Endothelial cell of umbilical vein (primary cell): ENCODE results near the gene DIS3. TPM values are rescaled to one million over a fixed set of nuclear protein-coding genes. Genes with fewer than 3 reads are reported as not detected.
A peak's percentile ranks its signal among the peaks of the same experiment; 100 is the strongest.

Experiments
- BruUV-seq: library from RNA; stranded (reverse); fragments of 400-500 nt; replicated peaks from 2 replicates; lab custom pipeline; 2021; lab: Mats Ljungman, UMichigan
- CTCF ChIA-PET: fragments of 300-600, 350-600 bp; sonication (Branson Sonifier 250); formaldehyde crosslinking; loops from one replicate; lab custom pipeline; 2021; ENCODE audit warnings: antibody characterized with exemption, inconsistent platforms; lab: Charles Lee
- POLR2A ChIA-PET: fragments of 300-600, 350-600 bp; sonication (Branson Sonifier 250); formaldehyde crosslinking; loops from one replicate; lab custom pipeline; 2021; ENCODE audit warnings: antibody characterized with exemption, inconsistent platforms; lab: Charles Lee
- DNase-seq: peaks from one replicate; pipeline ENCODE4 v3.0.0-alpha.2; 2011; ENCODE audit warnings: low read depth, low spot score
- FAIRE-seq: peaks from 2 replicates; lab custom pipeline; 2011; peaks lifted over from hg19 to GRCh38; lab: Jason Lieb, UNC
- H2AFZ ChIP-seq: 2 replicates; pipeline ENCODE4 v1.6.0; 2012; ENCODE audit warnings: low read depth, low read length, control low read depth, inconsistent platforms
- H3K27ac ChIP-seq: 2 replicates; pipeline ENCODE4 v1.5.1; 2011; ENCODE audit warnings: low read depth, mild to moderate bottlenecking, control low read depth, low read length, moderate library complexity; ENCODE audit not compliant: insufficient read depth
- H3K27me3 ChIP-seq, 2 experiments: 2 replicates each; pipeline versions ENCODE4 v1.6.0 to v1.6.1; 2011; ENCODE audit warnings: low read length in 2 of 2, mixed read lengths in 1 of 2; ENCODE audit not compliant: control insufficient read depth in 2 of 2, insufficient read depth in 2 of 2
- H3K36me3 ChIP-seq, 2 experiments: 2 replicates in 1 of 2; 3 replicates in 1 of 2; pipeline ENCODE4 v1.5.1; 2011; ENCODE audit warnings: low read length in 2 of 2, mild to moderate bottlenecking in 1 of 2, moderate library complexity in 1 of 2; ENCODE audit not compliant: control insufficient read depth in 2 of 2, insufficient read depth in 2 of 2; ENCODE audit errors: extremely low read depth in 1 of 2
- H3K4me1 ChIP-seq: 3 replicates; pipeline ENCODE4 v1.5.1; 2011; ENCODE audit warnings: mild to moderate bottlenecking, low read length; ENCODE audit not compliant: control insufficient read depth, insufficient read depth; ENCODE audit errors: extremely low read depth
- H3K4me2 ChIP-seq: 2 replicates; pipeline ENCODE4 v1.6.1; 2011; ENCODE audit warnings: low read length, control low read depth, mixed read lengths; ENCODE audit not compliant: insufficient read depth
- H3K4me3 ChIP-seq, 3 experiments: fragments of 200-600 bp in 1 of 3; sonication (generic), shearing (Covaris generic) in 1 of 3; replicated peaks in 1 of 3; 2 replicates each; pipeline ENCODE4 v1.5.1; 2011 to 2016; ENCODE audit warnings: control low read depth in 3 of 3, low read length in 3 of 3, mild to moderate bottlenecking in 2 of 3, inconsistent platforms in 1 of 3, low read depth in 1 of 3, moderate library complexity in 1 of 3; ENCODE audit not compliant: insufficient read depth in 1 of 3
- H3K79me2 ChIP-seq: 2 replicates; pipeline ENCODE4 v1.6.0; 2012; ENCODE audit warnings: low read length, inconsistent platforms; ENCODE audit not compliant: control insufficient read depth, insufficient read depth
- H3K9ac ChIP-seq: replicated peaks from 2 replicates; pipeline ENCODE3; 2011; ENCODE audit warnings: low read length, control low read depth; ENCODE audit not compliant: insufficient read depth; ENCODE audit errors: extremely low read depth
- H3K9me1 ChIP-seq: replicated peaks from 3 replicates; pipeline ENCODE4 v1.6.0; 2011; ENCODE audit warnings: mild to moderate bottlenecking, low read length; ENCODE audit not compliant: control insufficient read depth, insufficient read depth; ENCODE audit errors: extremely low read depth
- H3K9me3 ChIP-seq: replicated peaks from 2 replicates; pipeline ENCODE4 v1.5.1; 2012; ENCODE audit warnings: low read length, inconsistent platforms; ENCODE audit not compliant: control insufficient read depth, insufficient read depth
- H4K20me1 ChIP-seq: replicated peaks from 2 replicates; pipeline ENCODE3; 2011; ENCODE audit warnings: mild to moderate bottlenecking, low read length; ENCODE audit not compliant: control insufficient read depth, insufficient read depth; ENCODE audit errors: extremely low read depth
- EZH2 ChIP-seq: IDR thresholded peaks from 2 replicates; pipeline ENCODE4 v1.6.1; 2012; ENCODE audit warnings: borderline replicate concordance, low read depth, mild to moderate bottlenecking, moderate library complexity, low read length, inconsistent platforms; ENCODE audit not compliant: severe bottlenecking
- FOS ChIP-seq: IDR thresholded peaks from 2 replicates; pipeline ENCODE4 v1.6.1; 2011; ENCODE audit warnings: mild to moderate bottlenecking, low read length, moderate library complexity, borderline replicate concordance; ENCODE audit not compliant: insufficient read depth
- GATA2 ChIP-seq: IDR thresholded peaks from 2 replicates; pipeline ENCODE4 v1.7.0; 2011; ENCODE audit warnings: low read depth, mild to moderate bottlenecking, moderate library complexity, mixed read lengths, low read length; ENCODE audit not compliant: insufficient read length, insufficient read depth
- JUN ChIP-seq: IDR thresholded peaks from 2 replicates; pipeline ENCODE4 v1.6.1; 2011; ENCODE audit warnings: borderline replicate concordance, low read depth; ENCODE audit not compliant: insufficient read length, insufficient read depth
- MYC ChIP-seq: IDR thresholded peaks from one replicate; pipeline ENCODE4 v1.6.1; 2011; ENCODE audit warnings: mild to moderate bottlenecking, low read depth, low read length
- POLR2A ChIP-seq: IDR thresholded peaks from 2 replicates; pipeline ENCODE4 v1.6.1; 2012; ENCODE audit warnings: low read depth, mild to moderate bottlenecking, control low read depth, low read length
- POLR2AphosphoS5 ChIP-seq: IDR thresholded peaks from 2 replicates; pipeline ENCODE4 v1.6.1; 2012; ENCODE audit warnings: low read depth, mild to moderate bottlenecking, control low read depth, low read length, moderate library complexity; ENCODE audit not compliant: insufficient read depth
- dilution Hi-C: fragments of 300-500 bp; cut with MboI; formaldehyde crosslinking; loops from one replicate; pipeline ENCODE4 v1.15.0; 2019; ENCODE audit warnings: low sequenced_read_pairs; ENCODE audit not compliant: extremely low pct_ligation_motif_present
- intact Hi-C: fragments of 100-400 bp; cut with micrococcal nuclease; formaldehyde crosslinking; loops from one replicate; pipeline ENCODE4 v1.10.0; 2022
- polyA plus RNA-seq, 4 experiments: library from polyadenylated mRNA; depleted of rRNA in 3 of 4; stranded (reverse) in 3 of 4; unstranded in 1 of 4; fragments of >200 nt; gene quantifications; 2 replicates each; pipeline versions ENCODE4 v1.2.1 to v1.2.3, GENCODE V29; 2011 to 2012; ENCODE audit warnings: missing spikeins in 1 of 4
- total RNA-seq: library from RNA; stranded (reverse); gene quantifications from 2 replicates; pipeline ENCODE4 v1.2.3, GENCODE V29; 2021
- TF ChIP-seq, protein P1 (sequence below): IDR thresholded peaks from 2 replicates; pipeline ENCODE4 v1.6.1; 2011; ENCODE audit not compliant: insufficient read depth, insufficient read length
- TF ChIP-seq, protein P2 (sequence below), 2 donors: IDR thresholded peaks; 1 replicate in 1 of 2; 2 replicates in 1 of 2; pipeline ENCODE4 v1.5.1; 2011; ENCODE audit warnings: low read length in 2 of 2, mild to moderate bottlenecking in 2 of 2, moderate library complexity in 2 of 2, control low read depth in 1 of 2, inconsistent platforms in 1 of 2, low read depth in 1 of 2; ENCODE audit not compliant: insufficient read depth in 1 of 2; ENCODE audit errors: extremely low read depth in 1 of 2

DIS3 gene
- total and polyA plus RNA-seq, 2 donors (not counting 3 experiments of a cell fraction or from before 2014, with no cell fraction given), result 12.4 to 31.4 TPM

DNA sequence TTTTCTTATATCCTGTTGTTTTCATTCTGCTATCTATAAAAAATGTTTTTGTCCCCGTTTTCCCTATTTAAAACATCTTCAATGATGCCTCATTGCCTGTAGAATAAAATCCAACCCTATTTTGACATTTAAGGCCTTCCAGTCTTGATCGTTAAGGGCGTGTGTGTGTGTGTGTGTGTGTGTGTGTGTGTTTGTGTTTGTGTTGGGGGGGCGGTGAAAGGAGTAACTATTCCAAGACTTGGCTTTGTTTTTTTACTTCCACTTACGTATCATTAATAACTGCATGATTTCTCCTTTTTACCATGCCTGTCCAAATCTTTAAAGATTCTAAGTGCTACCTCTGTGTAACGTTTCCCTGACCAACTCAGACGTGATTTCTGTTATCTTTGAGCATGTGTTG, 1.0 kb upstream of the DIS3 start:
- TF ChIP-seq, protein P1, sequence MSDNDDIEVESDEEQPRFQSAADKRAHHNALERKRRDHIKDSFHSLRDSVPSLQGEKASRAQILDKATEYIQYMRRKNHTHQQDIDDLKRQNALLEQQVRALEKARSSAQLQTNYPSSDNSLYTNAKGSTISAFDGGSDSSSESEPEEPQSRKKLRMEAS, result no peak
- TF ChIP-seq, protein P2, sequence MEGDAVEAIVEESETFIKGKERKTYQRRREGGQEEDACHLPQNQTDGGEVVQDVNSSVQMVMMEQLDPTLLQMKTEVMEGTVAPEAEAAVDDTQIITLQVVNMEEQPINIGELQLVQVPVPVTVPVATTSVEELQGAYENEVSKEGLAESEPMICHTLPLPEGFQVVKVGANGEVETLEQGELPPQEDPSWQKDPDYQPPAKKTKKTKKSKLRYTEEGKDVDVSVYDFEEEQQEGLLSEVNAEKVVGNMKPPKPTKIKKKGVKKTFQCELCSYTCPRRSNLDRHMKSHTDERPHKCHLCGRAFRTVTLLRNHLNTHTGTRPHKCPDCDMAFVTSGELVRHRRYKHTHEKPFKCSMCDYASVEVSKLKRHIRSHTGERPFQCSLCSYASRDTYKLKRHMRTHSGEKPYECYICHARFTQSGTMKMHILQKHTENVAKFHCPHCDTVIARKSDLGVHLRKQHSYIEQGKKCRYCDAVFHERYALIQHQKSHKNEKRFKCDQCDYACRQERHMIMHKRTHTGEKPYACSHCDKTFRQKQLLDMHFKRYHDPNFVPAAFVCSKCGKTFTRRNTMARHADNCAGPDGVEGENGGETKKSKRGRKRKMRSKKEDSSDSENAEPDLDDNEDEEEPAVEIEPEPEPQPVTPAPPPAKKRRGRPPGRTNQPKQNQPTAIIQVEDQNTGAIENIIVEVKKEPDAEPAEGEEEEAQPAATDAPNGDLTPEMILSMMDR (IDR thresholded peaks at IDR 0.05; ENCODE audit: extremely low read depth in 1 of 2, insufficient read depth in 1 of 2, low read depth in 1 of 2, low read length in 2 of 2), result no peak
- TF ChIP-seq POLR2A, result no peak
- no peak for TF ChIP-seq MYC
- TF ChIP-seq JUN, result no peak
- no peak for TF ChIP-seq GATA2
- no peak for TF ChIP-seq EZH2
- no peak for TF ChIP-seq FOS
- no peak for TF ChIP-seq POLR2AphosphoS5
- no TSS peak for BruUV-seq
- dilution Hi-C loops (no loop called here), intact Hi-C loops (loop anchor here (10.0 kb wide), 1 partner anchor 892 kb away; no protein-coding TSS in a partner anchor)
- Histone ChIP-seq H3K4me3 (peak overlapping the region; percentile 45 to 96 (median 69)), H3K9ac (peak overlapping the region; percentile 72), H3K4me1 (peaks cover 25% of the 10 kb centered on the region), H3K27me3 (no peaks in the 10 kb centered on the region), H3K9me3 (no peaks in the 10 kb centered on the region), H3K9me1 (no peaks in the 10 kb centered on the region), H3K79me2 (peaks cover 82% of the 10 kb centered on the region), H3K4me2 (peak overlapping the region; percentile 99), H3K36me3 (peaks cover 0 to 11% of the 10 kb centered on the region in 2 experiments), H3K27ac (peak overlapping the region; percentile 60), H4K20me1 (no peaks in the 10 kb centered on the region), H2AFZ (peak overlapping the region; percentile 63)
- POLR2A ChIA-PET, result no interaction called here
- FAIRE-seq, result no peak
- CTCF ChIA-PET, result no interaction called here
- DNase-seq, result peak; percentile 54
